T-helper 2 cell treated with Interferon-gamma antibody and Interleukin-4, amounts not matched to agents 5 μg/mL and 100 μg/mL, for 36 hours (primary cell): ENCODE results near the gene ATP8B3.
A peak's percentile ranks its signal among the peaks of the same experiment; 100 is the strongest.

Source experiments
- DNase-seq: peaks from one replicate; pipeline ENCODE4 v3.0.0; 2021; ENCODE audit warnings: low spot score
- H3K27ac Mint-ChIP-seq: one replicate; pipeline ENCODE4 v1.8.0; 2021; ENCODE audit warnings: mild to moderate bottlenecking, mixed read lengths
- H3K27me3 Mint-ChIP-seq: one replicate; pipeline ENCODE4 v1.8.0; 2021; ENCODE audit warnings: low read depth, mixed read lengths
- H3K36me3 Mint-ChIP-seq: one replicate; pipeline ENCODE4 v1.8.0; 2021; ENCODE audit warnings: low read depth, mixed read lengths
- H3K4me1 Mint-ChIP-seq: one replicate; pipeline ENCODE4 v1.8.0; 2021; ENCODE audit warnings: low read depth, mixed read lengths
- H3K4me3 Mint-ChIP-seq: one replicate; pipeline ENCODE4 v1.8.0; 2022; ENCODE audit warnings: mild to moderate bottlenecking, moderate library complexity, mixed read lengths
- H3K9me3 Mint-ChIP-seq: one replicate; pipeline ENCODE4 v1.8.0; 2021; ENCODE audit warnings: mixed read lengths

The ATP8B3 gene

DNA sequence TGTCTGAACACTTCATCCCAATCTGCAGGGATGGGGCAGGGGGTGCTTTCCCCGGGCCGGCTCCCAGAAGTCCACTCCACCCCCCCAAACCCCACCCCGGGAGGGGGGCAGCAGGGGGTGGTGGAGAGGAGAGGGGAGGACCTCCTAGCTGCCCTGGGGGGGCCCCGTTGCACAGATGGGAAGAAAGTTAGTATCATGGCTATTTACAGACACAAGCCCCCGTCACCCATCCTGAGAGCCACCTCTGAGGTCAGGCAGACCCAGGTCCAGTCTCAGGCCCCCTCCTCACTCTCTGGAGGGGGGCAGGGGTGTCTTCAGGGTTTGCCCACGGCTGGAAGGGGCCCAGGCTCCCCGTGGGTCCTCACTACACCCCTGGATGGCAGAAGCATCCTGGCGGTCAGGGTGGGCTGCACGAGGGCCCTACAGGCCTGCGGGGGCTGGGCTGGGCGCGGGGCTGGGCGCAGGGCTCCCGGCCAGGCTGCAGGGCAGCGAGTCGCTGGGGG lies 42.0 kb upstream of the ATP8B3 start:
- no peak overlapping the region for H3K27ac Mint-ChIP-seq
- H3K4me1 Mint-ChIP-seq = peaks cover 22% of the 10 kb centered on the region
- H3K9me3 Mint-ChIP-seq = no peaks in the 10 kb centered on the region
- no peak overlapping the region for H3K4me3 Mint-ChIP-seq
- H3K27me3 Mint-ChIP-seq = no peaks in the 10 kb centered on the region
- peaks cover 7% of the 10 kb centered on the region for H3K36me3 Mint-ChIP-seq
- no peak for DNase-seq

DNA sequence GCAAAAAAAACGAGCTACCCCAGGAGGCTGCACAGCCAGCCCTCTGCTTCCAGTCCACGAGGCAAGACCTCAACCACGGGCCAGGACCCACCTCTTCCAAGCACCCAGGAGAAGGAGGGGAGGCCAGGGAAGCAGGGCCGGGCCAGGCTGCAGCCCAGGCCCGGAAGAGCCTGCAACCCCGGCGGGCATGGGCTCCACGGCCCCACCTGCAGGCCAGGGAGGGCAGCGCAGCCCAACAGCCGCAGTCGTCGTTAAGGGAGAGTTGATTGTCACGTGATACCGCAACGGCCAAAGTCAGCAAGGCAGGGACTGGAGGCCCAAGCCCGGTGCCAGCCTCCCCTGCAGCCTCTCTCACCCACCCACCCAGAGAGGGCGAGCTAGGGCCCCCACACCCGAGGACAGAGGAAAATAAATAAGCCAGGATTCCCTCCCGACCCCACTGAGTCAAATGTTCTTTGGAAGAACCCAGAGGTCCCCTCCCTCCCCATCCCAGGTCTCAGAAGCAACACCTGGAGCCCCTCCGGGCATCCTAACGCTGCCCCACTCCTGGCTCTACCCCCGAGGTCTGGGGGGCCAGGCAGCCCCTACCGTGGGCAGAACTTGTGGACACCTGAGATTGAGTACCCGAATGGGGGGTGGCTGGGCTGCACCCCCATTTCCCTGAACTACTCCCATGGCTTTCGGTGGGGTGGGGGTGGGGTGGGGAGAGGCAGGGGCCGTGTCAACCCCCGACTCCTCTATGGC lies 41.4 kb upstream of the ATP8B3 start:
- Mint-ChIP-seq H3K27ac (peak overlapping the region; percentile 96), H3K36me3 (peaks cover 6% of the 10 kb centered on the region), H3K4me1 (peaks cover 26% of the 10 kb centered on the region)

DNA sequence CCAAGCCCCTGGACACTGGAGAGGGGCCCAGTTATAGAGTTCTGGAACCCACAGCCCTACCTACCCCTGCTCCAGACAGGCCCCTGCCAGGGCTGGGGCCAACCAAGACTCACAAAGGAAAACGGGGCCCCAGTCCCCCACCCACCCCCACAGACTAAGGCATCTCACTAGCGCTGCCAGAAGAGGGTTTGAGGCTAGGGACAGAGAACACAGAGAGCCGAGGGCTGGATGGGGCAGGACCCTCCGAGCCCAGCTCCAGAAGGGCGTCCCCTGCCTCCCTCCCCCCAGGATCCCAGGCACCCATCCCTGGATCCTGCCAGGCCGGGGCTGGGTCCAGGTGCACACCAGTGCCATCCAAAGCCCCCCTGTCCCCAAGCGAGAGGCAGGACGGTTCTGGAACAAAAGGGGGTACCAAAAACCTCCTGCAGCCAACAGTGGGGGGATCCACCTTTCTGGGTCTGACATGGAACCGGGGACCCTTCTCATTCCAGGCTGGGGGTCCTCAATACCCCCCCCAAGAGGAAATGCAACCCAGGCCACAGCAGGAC lies 40.6 kb upstream of the ATP8B3 start:
- H3K27ac Mint-ChIP-seq = no peak overlapping the region
- no peaks in the 10 kb centered on the region for H3K9me3 Mint-ChIP-seq
- H3K4me3 Mint-ChIP-seq = peak overlapping the region; percentile 77
- DNase-seq = no peak
- no peaks in the 10 kb centered on the region for H3K27me3 Mint-ChIP-seq
- H3K4me1 Mint-ChIP-seq = peaks cover 26% of the 10 kb centered on the region
- H3K36me3 Mint-ChIP-seq = peaks cover 6% of the 10 kb centered on the region

More for the DNA sequence above, 41.4 kb upstream of the ATP8B3 start:
- peak; percentile 84 for DNase-seq
- Mint-ChIP-seq H3K27me3 (no peaks in the 10 kb centered on the region), H3K9me3 (no peaks in the 10 kb centered on the region), H3K4me3 (peak overlapping the region; percentile 77)

DNA sequence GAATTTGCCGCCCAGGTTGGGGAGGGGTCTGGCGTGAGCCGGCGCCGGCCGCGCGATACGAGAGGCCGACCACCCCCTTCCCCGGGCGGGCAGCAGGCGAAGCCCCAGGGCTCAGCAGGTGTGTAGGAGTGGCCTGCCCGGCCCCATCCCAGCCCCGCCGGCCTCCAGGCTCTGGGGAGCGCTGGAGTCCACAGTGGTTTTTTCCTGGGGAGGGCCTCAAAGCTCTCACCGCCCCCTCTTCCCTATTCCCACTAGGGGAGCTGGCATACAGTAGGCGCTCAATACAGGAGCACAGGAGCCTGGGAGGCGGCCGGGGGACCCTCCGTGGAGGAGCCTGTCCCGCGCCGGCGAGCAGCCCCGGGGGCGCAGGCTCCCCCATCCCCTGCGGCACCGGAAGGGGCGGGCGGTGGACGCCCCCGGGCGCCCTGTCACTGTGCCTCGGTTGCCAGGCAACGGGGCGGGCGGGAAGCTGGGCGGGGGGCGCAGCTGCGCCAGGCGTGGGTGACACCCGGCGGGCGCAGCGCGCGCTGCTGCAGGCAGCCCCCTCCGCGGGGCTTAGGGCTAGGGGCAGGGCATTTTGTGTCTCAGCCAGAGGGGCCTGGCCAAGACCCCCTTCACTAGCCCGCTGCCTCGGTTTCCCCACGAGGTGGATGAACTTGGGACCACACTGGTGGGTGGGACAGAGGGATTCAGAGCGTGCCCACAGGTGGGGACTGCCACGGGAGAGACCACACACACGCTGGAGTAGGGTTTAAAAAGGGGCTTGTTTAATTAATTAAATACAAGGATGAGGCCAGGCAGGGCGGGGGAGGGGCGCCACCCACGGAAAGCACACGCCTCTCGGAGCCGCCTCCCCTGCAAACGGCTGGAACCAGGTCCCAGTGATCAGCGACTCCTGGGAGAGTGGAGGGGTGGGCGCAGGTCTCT lies 39.8 kb upstream of the ATP8B3 start:
- H3K9me3 Mint-ChIP-seq = no peaks in the 10 kb centered on the region
- no peak for DNase-seq

DNA sequence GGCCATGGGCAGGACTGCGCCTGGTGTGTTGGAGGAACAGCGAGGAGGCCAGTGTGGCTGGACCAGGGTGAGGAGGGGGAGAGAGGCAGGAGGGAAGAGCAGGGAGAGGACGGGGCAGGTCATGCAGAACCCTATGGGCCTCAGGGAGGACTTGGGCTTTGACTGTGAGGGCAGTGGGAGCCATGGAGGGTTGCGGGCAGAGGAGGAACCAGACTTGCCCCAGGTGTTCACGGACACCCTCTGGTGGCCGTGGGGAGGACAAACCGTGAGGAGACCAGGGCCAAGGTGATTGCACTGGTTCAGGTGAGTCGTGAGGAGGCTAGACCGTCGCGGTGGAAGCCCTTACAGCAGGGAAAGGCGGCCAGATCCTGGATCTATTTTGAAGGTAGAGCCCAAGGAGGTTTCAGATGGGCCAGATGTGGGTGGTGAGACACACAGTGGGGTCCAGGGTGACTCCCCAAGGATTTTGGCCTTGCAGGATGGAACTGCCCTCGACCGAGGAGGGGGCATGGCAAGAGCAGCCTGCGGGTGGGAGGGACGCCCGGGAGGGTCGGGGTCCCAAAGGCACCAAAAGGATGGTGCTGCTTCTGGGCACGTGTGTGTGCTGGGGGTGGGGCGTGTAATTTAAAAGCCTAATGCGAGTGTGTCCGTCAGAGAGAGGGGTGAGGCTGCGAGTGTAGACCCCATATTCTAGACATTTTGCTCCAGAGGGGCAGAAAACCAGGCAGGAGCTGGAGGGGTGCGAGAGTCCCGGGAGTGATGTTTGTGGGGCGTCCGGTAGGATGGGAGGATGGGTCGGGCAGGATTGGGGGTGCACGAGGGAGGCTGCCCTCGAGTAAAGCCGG lies 39.0 kb upstream of the ATP8B3 start:
- peaks cover 36% of the 10 kb centered on the region for H3K4me1 Mint-ChIP-seq

More for the DNA sequence above, 39.8 kb upstream of the ATP8B3 start:
- Mint-ChIP-seq H3K27me3 (no peaks in the 10 kb centered on the region), H3K36me3 (peaks cover 8% of the 10 kb centered on the region), H3K4me1 (peaks cover 33% of the 10 kb centered on the region), H3K27ac (no peak overlapping the region), H3K4me3 (no peak overlapping the region)

DNA sequence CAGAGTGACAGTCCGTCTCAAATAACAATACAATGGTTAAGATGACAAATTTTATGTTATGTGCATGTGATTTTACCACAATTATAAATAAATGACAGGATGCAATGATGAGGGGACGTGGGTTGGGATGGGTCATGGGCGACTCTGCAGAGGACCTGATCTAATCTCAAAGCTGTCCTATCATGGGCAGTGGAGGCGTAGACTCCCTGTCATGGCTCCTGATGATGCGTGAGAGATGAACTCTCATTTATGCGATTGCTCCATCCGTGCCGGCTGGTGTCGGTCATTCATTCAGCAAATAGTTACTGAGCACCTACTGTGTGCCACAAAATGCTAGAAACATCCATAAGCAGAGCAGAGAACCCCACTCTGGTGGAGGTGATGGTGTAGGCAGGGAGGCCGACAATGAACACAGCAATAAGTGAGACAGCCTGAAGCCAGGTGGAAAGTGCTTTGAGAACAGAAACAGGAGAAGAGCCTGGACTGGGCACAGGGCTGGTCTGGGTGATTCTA lies 37.9 kb upstream of the ATP8B3 start:
- H3K4me1 Mint-ChIP-seq = peaks cover 37% of the 10 kb centered on the region
- no peaks in the 10 kb centered on the region for H3K9me3 Mint-ChIP-seq
- no peaks in the 10 kb centered on the region for H3K27me3 Mint-ChIP-seq
- peaks cover 11% of the 10 kb centered on the region for H3K36me3 Mint-ChIP-seq
- no peak overlapping the region for H3K4me3 Mint-ChIP-seq
- DNase-seq = no peak
- peak overlapping the region; percentile 43 for H3K27ac Mint-ChIP-seq

More for the DNA sequence above, 39.0 kb upstream of the ATP8B3 start:
- Mint-ChIP-seq H3K36me3 (peaks cover 11% of the 10 kb centered on the region), H3K27ac (peak overlapping the region; percentile 58), H3K27me3 (no peaks in the 10 kb centered on the region), H3K9me3 (no peaks in the 10 kb centered on the region), H3K4me3 (no peak overlapping the region)
- no peak for DNase-seq

DNA sequence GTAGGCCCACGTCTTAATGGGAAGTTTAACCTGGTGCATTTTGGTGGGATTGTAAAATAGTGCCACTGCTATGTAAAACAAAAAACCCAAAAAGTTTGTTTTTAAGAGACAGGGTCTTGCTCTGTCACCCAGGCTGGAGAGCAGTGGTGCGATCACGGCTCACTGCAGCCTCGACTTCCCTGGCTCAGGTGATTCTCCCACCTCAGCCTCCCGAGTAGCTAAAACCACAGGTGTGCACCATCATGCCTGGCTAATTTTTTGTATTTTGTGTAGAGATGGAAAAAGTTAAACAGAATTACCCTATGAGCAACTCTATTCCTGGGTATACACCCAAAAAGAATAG lies 37.0 kb upstream of the ATP8B3 start:
- H3K4me3 Mint-ChIP-seq = peak overlapping the region; percentile 61
- H3K27ac Mint-ChIP-seq = peak overlapping the region; percentile 82
- H3K4me1 Mint-ChIP-seq = peaks cover 32% of the 10 kb centered on the region
- no peak for DNase-seq
- no peaks in the 10 kb centered on the region for H3K9me3 Mint-ChIP-seq
- H3K27me3 Mint-ChIP-seq = no peaks in the 10 kb centered on the region
- peaks cover 11% of the 10 kb centered on the region for H3K36me3 Mint-ChIP-seq

DNA sequence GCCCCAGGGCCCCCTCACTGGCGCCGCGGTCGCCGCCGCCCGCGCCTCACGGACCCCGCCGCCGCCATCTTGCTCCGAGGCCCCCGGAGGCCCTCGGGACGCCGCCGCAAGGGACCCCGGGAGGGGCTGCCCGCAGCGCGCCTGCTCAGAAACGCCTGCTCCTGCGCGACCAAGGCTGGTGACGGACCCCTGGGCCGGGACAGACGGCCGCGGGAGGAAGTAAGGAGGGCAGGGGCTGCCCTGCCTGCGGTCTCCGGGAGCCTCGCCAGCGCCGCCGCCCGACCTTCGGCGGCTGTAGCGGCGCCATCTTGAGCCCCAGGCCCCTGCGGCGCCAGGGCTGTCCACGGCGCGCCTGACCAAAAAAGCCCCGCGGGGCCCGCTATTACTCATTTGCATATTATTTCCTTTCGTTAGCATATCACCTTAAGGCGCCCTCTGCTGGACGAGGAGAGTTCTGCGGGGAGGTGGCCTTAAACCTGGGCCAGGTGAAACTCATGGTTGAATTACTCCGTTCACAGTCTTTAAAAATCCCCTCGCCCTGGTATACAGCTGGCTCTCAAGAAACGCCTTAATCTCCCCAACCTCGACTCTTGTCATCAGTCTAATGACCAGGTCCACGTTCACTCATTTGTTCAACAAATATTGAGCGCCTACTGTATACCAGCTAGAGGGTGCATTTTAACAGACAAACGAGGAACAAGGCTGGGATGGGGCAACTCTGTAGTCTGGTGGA lies 36.5 kb upstream of the ATP8B3 start, which contains the start of gene REXO1:
Gene REXO1 (minus strand): TSS at position 85 of the 733 bp plus-strand sequence. CDS start 125 bp downstream, outside the sequence.
- peak within 1 kb of the TSS; percentile 95 for H3K4me3 Mint-ChIP-seq
- peaks cover 32% of the 10 kb centered on the region for H3K4me1 Mint-ChIP-seq
- H3K27ac Mint-ChIP-seq = peak within 1 kb of the TSS; percentile 95
- no peaks in the 10 kb centered on the region for H3K27me3 Mint-ChIP-seq
- peak; percentile 95 for DNase-seq
- H3K9me3 Mint-ChIP-seq = no peaks in the 10 kb centered on the region
- H3K36me3 Mint-ChIP-seq = peaks cover 11% of the 10 kb centered on the region

DNA sequence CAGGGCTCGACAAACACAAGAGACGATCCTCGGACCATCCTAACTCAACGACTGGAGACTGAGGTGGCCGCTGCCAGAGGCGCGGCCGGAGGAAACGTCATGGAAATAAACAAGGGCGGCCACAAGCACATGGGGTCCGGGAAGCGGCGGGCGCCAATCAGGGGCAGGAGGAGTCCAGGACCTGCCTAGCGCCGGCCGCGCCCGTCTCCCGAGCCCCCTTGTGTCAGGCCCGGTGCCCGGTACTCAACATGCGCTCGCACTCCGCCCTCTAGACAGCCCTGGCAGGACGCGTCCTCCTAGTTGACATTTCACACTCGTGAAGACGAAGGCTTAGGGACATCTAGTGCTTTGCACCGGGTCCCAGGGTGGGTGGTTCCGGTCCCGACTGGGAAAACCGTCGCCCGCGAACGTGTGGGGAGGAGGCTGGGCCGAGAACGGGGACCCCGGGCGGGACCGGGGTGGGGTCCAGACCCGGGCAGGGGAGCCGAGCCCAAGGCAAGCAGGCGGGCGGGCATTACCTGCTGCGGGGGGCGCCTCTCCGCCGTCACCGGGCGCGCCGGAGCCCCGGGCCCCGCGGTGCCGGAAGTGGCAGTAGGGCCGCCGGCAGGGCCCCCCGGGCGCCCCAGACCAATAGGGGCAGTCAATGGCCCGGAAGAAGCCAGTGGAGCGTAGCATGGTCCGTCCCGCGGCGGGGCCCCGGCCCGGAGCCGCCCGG lies 35.8 kb upstream of the ATP8B3 start:
- peak; percentile 33 for DNase-seq

DNA sequence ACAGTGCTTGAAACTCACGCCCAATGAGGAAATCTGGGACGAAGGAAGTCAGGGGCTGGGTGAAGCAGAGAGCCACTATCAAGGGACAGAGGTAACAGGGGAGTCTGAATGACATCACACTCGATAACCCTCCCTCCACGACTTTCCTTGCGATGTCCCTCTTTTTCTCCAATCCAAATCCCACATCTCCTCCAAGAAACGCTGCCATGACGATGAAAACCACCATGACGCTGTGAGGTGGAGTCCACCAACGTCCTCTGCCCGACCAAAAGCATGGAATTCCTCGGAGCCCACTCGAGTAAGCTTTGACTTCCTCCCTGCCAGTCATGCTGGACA lies 35.2 kb upstream of the ATP8B3 start:
- peaks cover 7% of the 10 kb centered on the region for H3K36me3 Mint-ChIP-seq

More for the DNA sequence above, 35.8 kb upstream of the ATP8B3 start:
- Mint-ChIP-seq H3K9me3 (no peaks in the 10 kb centered on the region), H3K36me3 (peaks cover 7% of the 10 kb centered on the region), H3K4me1 (peaks cover 26% of the 10 kb centered on the region), H3K27ac (peak overlapping the region; percentile 95), H3K4me3 (peak overlapping the region; percentile 95), H3K27me3 (no peaks in the 10 kb centered on the region)

DNA sequence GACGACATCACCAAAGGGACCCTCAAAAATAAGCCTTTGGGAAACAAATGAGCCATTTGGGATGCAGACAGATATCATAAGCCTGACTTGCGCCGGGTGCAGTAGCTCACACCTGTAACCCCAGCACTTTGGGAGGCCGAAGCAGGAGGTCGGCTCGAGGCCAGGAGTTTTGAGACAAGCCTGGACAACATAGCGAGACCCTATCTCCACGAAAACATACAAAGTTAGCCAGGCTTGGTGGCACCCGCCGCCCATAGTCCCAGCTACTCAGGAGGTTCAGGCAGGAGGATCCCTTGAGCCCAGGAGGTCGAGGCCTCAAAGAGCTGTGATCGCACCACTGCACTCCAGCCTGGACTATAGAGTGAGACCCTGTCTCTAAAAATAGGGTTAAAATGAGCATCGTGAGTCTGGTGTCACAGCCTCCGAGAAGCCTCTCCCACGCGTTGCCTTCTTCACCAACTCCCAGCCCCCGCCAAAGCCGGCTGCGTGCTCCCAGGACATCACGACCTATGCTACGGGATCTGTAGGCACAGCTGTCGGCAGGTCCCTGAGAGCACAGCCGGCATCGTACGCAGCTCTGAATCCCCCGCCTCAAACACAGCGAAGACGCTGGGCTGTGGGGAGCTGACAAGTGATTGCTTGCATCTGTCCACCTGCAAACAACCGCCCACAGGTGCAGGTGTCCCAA lies 34.6 kb upstream of the ATP8B3 start:
- Mint-ChIP-seq H3K4me3 (peak overlapping the region; percentile 95), H3K9me3 (no peaks in the 10 kb centered on the region), H3K36me3 (peaks cover 7% of the 10 kb centered on the region), H3K27ac (peak overlapping the region; percentile 95), H3K27me3 (no peaks in the 10 kb centered on the region), H3K4me1 (peaks cover 26% of the 10 kb centered on the region)
- no peak for DNase-seq

More for the DNA sequence above, 35.2 kb upstream of the ATP8B3 start:
- Mint-ChIP-seq H3K27me3 (no peaks in the 10 kb centered on the region), H3K9me3 (no peaks in the 10 kb centered on the region), H3K4me3 (peak overlapping the region; percentile 95), H3K4me1 (peaks cover 26% of the 10 kb centered on the region), H3K27ac (peak overlapping the region; percentile 95)
- no peak for DNase-seq

DNA sequence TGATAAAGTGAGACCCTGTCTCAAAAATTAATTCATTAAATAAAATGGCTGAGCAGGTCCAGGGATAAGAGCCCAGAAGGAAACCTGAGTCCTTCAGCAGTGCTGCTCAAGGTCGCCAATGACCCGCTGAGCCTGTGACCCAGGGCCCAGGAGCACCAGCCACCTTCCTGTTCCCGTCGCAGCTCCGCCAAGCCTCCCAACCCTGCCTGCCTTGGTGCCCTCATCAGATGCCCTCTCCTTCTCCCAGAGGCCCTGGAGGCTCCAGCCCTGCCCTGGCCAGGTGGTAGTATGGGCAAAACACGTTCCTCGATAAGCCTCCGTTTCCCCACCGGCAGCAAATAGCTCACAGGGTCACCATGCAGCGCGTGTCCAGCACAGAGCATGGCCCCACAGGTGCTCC lies 33.6 kb upstream of the ATP8B3 start:
- Mint-ChIP-seq H3K4me1 (peaks cover 28% of the 10 kb centered on the region), H3K27me3 (no peaks in the 10 kb centered on the region), H3K4me3 (peak overlapping the region; percentile 95), H3K27ac (peak overlapping the region; percentile 68), H3K9me3 (no peaks in the 10 kb centered on the region), H3K36me3 (peaks cover 4% of the 10 kb centered on the region)
- DNase-seq = no peak
